K562 (cell line): ENCODE results near the gene GALNT16. TPM values are rescaled to one million over a fixed set of nuclear protein-coding genes. Genes with fewer than 3 reads are reported as not detected.

Experiments used
- ATAC-seq: fragments of 200-7000 bp; cut with Tn5 transposase; 3 replicates; pipeline ENCODE4 v1.9.1; 2020; ENCODE audit warnings: moderate library complexity
- BruUV-seq: library from RNA; stranded (reverse); fragments of 400-500 nt; replicated peaks from 2 replicates; lab custom pipeline; 2021; lab: Mats Ljungman, UMichigan
- CTCF ChIA-PET: fragments of 300-600 bp; formaldehyde crosslinking; extraction: SDS; loops from one replicate; lab custom pipeline; 2021; ENCODE audit warnings: low intra/inter-chr PET ratio; lab: Yijun Ruan, JAX
- POLR2A ChIA-PET: fragments of 300-600, 350-650 bp; sonication (Branson Sonifier 250); formaldehyde crosslinking; extraction: SDS; loops from one replicate; lab custom pipeline; 2021; ENCODE audit warnings: antibody characterized with exemption, inconsistent platforms; lab: Yijun Ruan, JAX
- DNase-seq, 4 experiments: peaks; one replicate each; pipeline versions ENCODE4 v3.0.0 to v3.0.0-alpha.2; 2011 to 2018; ENCODE audit warnings: low spot score in 3 of 4, mixed read lengths in 3 of 4; ENCODE audit errors: extremely low read depth in 1 of 4
- FAIRE-seq: peaks from 2 replicates; lab custom pipeline; 2011; peaks lifted over from hg19 to GRCh38; lab: Jason Lieb, UNC
- H2AFZ ChIP-seq: 2 replicates; pipeline ENCODE4 v1.6.0; 2011; ENCODE audit warnings: low read depth, low read length, control low read depth, inconsistent platforms
- H3K27ac ChIP-seq: fragments of 200-600 bp; 3 replicates; pipeline ENCODE4 v1.8.0; 2011; ENCODE audit warnings: low read depth, mild to moderate bottlenecking, control low read depth, inconsistent platforms, low read length, moderate library complexity, mixed read lengths; ENCODE audit errors: extremely low read depth
- H3K27me3 ChIP-seq, 2 experiments: fragments of 300-600 bp in 1 of 2; 2 replicates in 1 of 2; 3 replicates in 1 of 2; pipeline versions ENCODE4 v1.6.0 to v1.8.0; 2011; ENCODE audit warnings: inconsistent platforms in 2 of 2, low read length in 2 of 2, mild to moderate bottlenecking in 1 of 2, mixed read lengths in 1 of 2, moderate library complexity in 1 of 2; ENCODE audit not compliant: control insufficient read depth in 2 of 2, insufficient read depth in 2 of 2
- H3K36me3 ChIP-seq: fragments of 300-600 bp; 3 replicates; pipeline ENCODE4 v1.8.0; 2011; ENCODE audit warnings: mild to moderate bottlenecking, low read length, inconsistent platforms; ENCODE audit not compliant: control insufficient read depth, insufficient read depth
- H3K4me1 ChIP-seq, 2 experiments: fragments of 200-600 bp in 1 of 2; replicated peaks in 1 of 2; 2 replicates in 1 of 2; 3 replicates in 1 of 2; pipeline versions ENCODE4 v1.5.1 to v1.8.0; 2011; ENCODE audit warnings: inconsistent platforms in 2 of 2, low read length in 2 of 2, mild to moderate bottlenecking in 1 of 2, mixed read lengths in 1 of 2, moderate library complexity in 1 of 2; ENCODE audit not compliant: control insufficient read depth in 2 of 2, insufficient read depth in 2 of 2
- H3K4me2 ChIP-seq: 2 replicates; pipeline ENCODE4 v1.6.1; 2011; ENCODE audit warnings: low read length, control low read depth, inconsistent platforms, mixed read lengths; ENCODE audit not compliant: insufficient read depth
- H3K4me3 ChIP-seq: fragments of 200-600 bp; sonication (generic), shearing (Covaris generic); 2 replicates; pipeline ENCODE4 v1.5.1; 2016; ENCODE audit warnings: control low read depth, inconsistent platforms
- H3K79me2 ChIP-seq: fragments of 200-600 bp; 3 replicates; pipeline ENCODE4 v1.8.0; 2011; ENCODE audit warnings: low read length, inconsistent platforms; ENCODE audit not compliant: control insufficient read depth, insufficient read depth
- H3K9ac ChIP-seq, 2 experiments: 2 replicates each; pipeline versions ENCODE4 v1.6.0 to v1.6.1; 2011; ENCODE audit warnings: low read depth in 2 of 2, low read length in 2 of 2, control low read depth in 1 of 2, inconsistent platforms in 1 of 2, mild to moderate bottlenecking in 1 of 2, mixed read lengths in 1 of 2; ENCODE audit not compliant: insufficient read depth in 1 of 2
- H3K9me1 ChIP-seq: one replicate; pipeline ENCODE4 v1.6.0; 2011; ENCODE audit warnings: inconsistent platforms, mild to moderate bottlenecking, low read length, moderate library complexity; ENCODE audit not compliant: control insufficient read depth, insufficient read depth
- H3K9me3 ChIP-seq: replicated peaks from 2 replicates; pipeline ENCODE4 v1.5.1; 2011; ENCODE audit warnings: low read depth, low read length, inconsistent platforms; ENCODE audit not compliant: control insufficient read depth, insufficient read depth
- H4K20me1 ChIP-seq: replicated peaks from 2 replicates; pipeline ENCODE4 v1.6.1; 2011; ENCODE audit warnings: low read length, inconsistent platforms, mixed read lengths; ENCODE audit not compliant: control insufficient read depth, insufficient read depth
- CREM ChIP-seq: IDR thresholded peaks from 2 replicates; pipeline ENCODE4 v1.6.1; 2014; ENCODE audit warnings: antibody characterized with exemption, low read depth
- CTBP1 ChIP-seq: fragments of 450-650 bp; IDR thresholded peaks from 2 replicates; pipeline ENCODE4 v1.6.1; 2016; ENCODE audit warnings: borderline replicate concordance
- HNRNPH1 ChIP-seq: fragments of 200-400 bp; formaldehyde crosslinking; optimal IDR thresholded peaks from 2 replicates; pipeline ENCODE3; 2017; ENCODE audit warnings: low read depth, mild to moderate bottlenecking, low read length, moderate library complexity
- L3MBTL2 ChIP-seq: fragments of 450-650 bp; IDR thresholded peaks from 2 replicates; pipeline ENCODE4 v1.6.1; 2016; ENCODE audit warnings: mild to moderate bottlenecking, moderate library complexity
- MAFK ChIP-seq: IDR thresholded peaks from 2 replicates; pipeline ENCODE4 v1.6.1; 2011; ENCODE audit warnings: low read length, improper control_type of control experiment
- NRF1 ChIP-seq, 2 experiments: fragments of 450-650 bp; IDR thresholded peaks in 1 of 2; conservative IDR thresholded peaks in 1 of 2; 2 replicates each; pipeline ENCODE4 v1.6.1; 2014; ENCODE audit warnings: mild to moderate bottlenecking in 2 of 2
- PTTG1 ChIP-seq: fragments of 450-650 bp; IDR thresholded peaks from 2 replicates; pipeline ENCODE4 v1.6.1; 2016; ENCODE audit warnings: low read depth, mild to moderate bottlenecking, missing genetic modification characterization, missing compliant biosample characterization
- SAFB ChIP-seq: fragments of 200-400 bp; formaldehyde crosslinking; IDR thresholded peaks from 2 replicates; pipeline ENCODE4 v1.6.1; 2017; ENCODE audit warnings: low read depth, low read length, borderline replicate concordance
- SMARCA4 ChIP-seq: fragments of 450-650 bp; IDR thresholded peaks from 2 replicates; pipeline ENCODE4 v1.6.1; 2016
- TARDBP ChIP-seq: fragments of 450-650 bp; IDR thresholded peaks from 2 replicates; pipeline ENCODE4 v1.6.1; 2016
- TEAD4 ChIP-seq, 2 experiments: sonication (generic) in 1 of 2; formaldehyde crosslinking in 1 of 2; IDR thresholded peaks; 2 replicates each; pipeline versions ENCODE4 v1.6.1 to v1.8.0; 2012 to 2022; ENCODE audit warnings: borderline replicate concordance in 1 of 2, inconsistent platforms in 1 of 2, low read length in 1 of 2, mild to moderate bottlenecking in 1 of 2, missing genetic modification reagents in 1 of 2
- ZNF143 ChIP-seq: sonication (generic); formaldehyde crosslinking; IDR thresholded peaks from 2 replicates; pipeline ENCODE4 v1.9.0; 2022; ENCODE audit warnings: mild to moderate bottlenecking, missing genetic modification reagents
- ZNF436 ChIP-seq: fragments of 250-450, 450-650 bp; sonication (Bioruptor Pico); formaldehyde crosslinking; IDR thresholded peaks from 2 replicates; pipeline ENCODE4 v1.7.0; 2020; ENCODE audit warnings: mild to moderate bottlenecking
- ZNF75A ChIP-seq: fragments of 450-650 bp; formaldehyde crosslinking; IDR thresholded peaks from 2 replicates; pipeline ENCODE4 v1.4.0; 2020; ENCODE audit warnings: mild to moderate bottlenecking
- WGBS: fragments of 100-300 bp; shearing (Covaris generic); methylation state at CpG from one replicate; pipeline ENCODE4 v1.1.6; 2016; ENCODE audit warnings: low coverage, mixed read lengths; ENCODE audit not compliant: insufficient coverage; ENCODE audit errors: missing lambda C conversion rate; 5-methylcytosine and 5-hydroxymethylcytosine counted together
- in situ Hi-C: fragments of 300-500 bp; cut with MboI; formaldehyde crosslinking; loops from 4 replicates; pipeline ENCODE4 v1.15.0; 2018; ENCODE audit warnings: inconsistent platforms, mixed read lengths
- intact Hi-C: fragments of 100-400 bp; cut with micrococcal nuclease; formaldehyde crosslinking; loops from 2 replicates; pipeline ENCODE4 v1.14.2; 2022
- polyA plus RNA-seq, 8 experiments: library from polyadenylated mRNA; depleted of rRNA in 4 of 8; stranded (reverse) in 5 of 8; unstranded in 3 of 8; fragments of >200 nt; fragmentation: Nextera tagmentation in 2 of 8; fragmentation: Illumina TruSeq in 1 of 8; extraction: Ambion mirVana in 2 of 8; extraction: Trizol in 1 of 8; gene quantifications; 2 replicates each; pipeline versions ENCODE4 v1.2.1 to v1.2.3, GENCODE V29; 2011 to 2014; ENCODE audit warnings: inconsistent platforms in 1 of 8, missing spikeins in 1 of 8
- total RNA-seq, 7 experiments: library from RNA; depleted of rRNA in 6 of 7; stranded (reverse); fragments of >200 nt in 6 of 7; fragmentation: Illumina TruSeq in 2 of 7; extraction: Trizol in 2 of 7; gene quantifications; 2 replicates each; pipeline versions ENCODE4 v1.2.1 to v1.2.3, GENCODE V29; 2011 to 2021; ENCODE audit warnings: low replicate concordance in 1 of 7
- TF ChIP-seq, protein P1 (sequence below): fragments of 250-450 bp; sonication (Bioruptor Pico); IDR thresholded peaks from 2 replicates; pipeline ENCODE4 v1.8.0; 2021; ENCODE audit warnings: moderate library complexity, mild to moderate bottlenecking, inconsistent platforms

GALNT16 gene
- total and polyA plus RNA-seq, 9 of the 15 experiments (the other 6 are each of a cell fraction or from before 2014, with no cell fraction given): not detected

DNA sequence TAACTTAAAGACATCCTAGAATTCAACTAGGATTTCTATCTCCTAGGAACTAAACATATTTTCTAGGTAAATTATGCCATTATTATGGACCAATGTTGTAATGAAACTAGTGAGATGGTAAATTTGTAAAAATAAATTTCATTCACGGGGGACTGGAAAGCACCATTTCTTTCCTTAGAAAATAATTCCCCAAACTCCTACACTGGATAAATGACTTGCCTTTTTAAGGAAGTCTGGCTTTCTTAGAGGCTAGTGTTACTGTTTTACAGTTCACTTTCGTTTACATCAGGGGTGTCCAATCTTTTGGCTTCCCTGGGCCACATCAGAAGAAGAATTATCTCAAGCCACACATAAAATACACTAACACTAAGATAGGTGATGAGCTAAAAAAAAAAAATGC is 141.9 kb downstream of the GALNT16 start:
- no peak for FAIRE-seq
- BruUV-seq: no TSS peak
- Histone ChIP-seq H3K27ac (no peak overlapping the region), H3K4me3 (no peak overlapping the region; the same call in 1 of the 2 replicates), H3K9me3 (no peaks in the 10 kb centered on the region), H3K36me3 (peaks cover 7% of the 10 kb centered on the region; the same call in 2 of the 3 replicates), H4K20me1 (peaks cover 2% of the 10 kb centered on the region; the same call in 1 of the 2 replicates), H3K4me2 (peak overlapping the region; percentile 52)
- DNase-seq: no peak
- 17% methylated on average over 2 of the region's 2 CpGs for WGBS
- TF ChIP-seq CREM (no peak), PTTG1 (tag) (no peak), MAFK (no peak), L3MBTL2 (no peak), ZNF143 (no peak)
- TF ChIP-seq, protein P1, sequence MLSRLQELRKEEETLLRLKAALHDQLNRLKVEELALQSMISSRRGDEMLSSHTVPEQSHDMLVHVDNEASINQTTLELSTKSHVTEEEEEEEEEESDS: no peak
- TF ChIP-seq, all 486 proteins: peak for 0
- ChIA-PET POLR2A (no interaction called here), CTCF (interaction anchor here (0.7 kb wide), 1 partner anchor 241 kb away, joined by 3 read pairs; no protein-coding TSS in a partner anchor)
- Histone ChIP-seq H3K79me2 (peaks cover 86% of the 10 kb centered on the region), H3K27me3 (no peaks in the 10 kb centered on the region), H3K9ac (peak overlapping the region in 1 of 2 experiments; percentile 94; a peak in 1 of 4 replicates), H3K4me1 (peaks cover 0 to 3% of the 10 kb centered on the region in 2 experiments; a peak in 2 of 5 replicates), H2AFZ (no peak overlapping the region), H3K9me1 (no peaks in the 10 kb centered on the region)
- ATAC-seq: no peak
- intact Hi-C loops (no loop called here), in situ Hi-C loops (no loop called here)

GRCh38 chr14:69404478-69404877 is 144.5 kb downstream of the GALNT16 start:
- Histone ChIP-seq H3K79me2 (peaks cover 77% of the 10 kb centered on the region), H4K20me1 (no peaks in the 10 kb centered on the region; the same call in 1 of the 2 replicates), H3K4me1 (peaks cover 0 to 2% of the 10 kb centered on the region in 2 experiments; a peak in 1 of 5 replicates), H3K36me3 (peaks cover 8% of the 10 kb centered on the region; the same call in 1 of the 3 replicates), H3K27ac (no peak overlapping the region), H3K9me1 (no peaks in the 10 kb centered on the region), H3K9ac (no peak overlapping the region), H3K9me3 (no peaks in the 10 kb centered on the region), H3K4me3 (no peak overlapping the region), H3K4me2 (no peak overlapping the region), H3K27me3 (no peaks in the 10 kb centered on the region), H2AFZ (no peak overlapping the region)
- ChIA-PET CTCF (no interaction called here), POLR2A (no interaction called here)
- BruUV-seq: no TSS peak
- TF ChIP-seq TARDBP: no peak
- no peak for TF ChIP-seq NRF1 (conservative IDR thresholded peaks at IDR 0.05 in 1 of 2, IDR thresholded peaks at IDR 0.05 in 1 of 2)
- no peak for TF ChIP-seq SMARCA4
- TF ChIP-seq CTBP1: no peak
- no peak for TF ChIP-seq HNRNPH1
- no peak for TF ChIP-seq SAFB
- TF ChIP-seq TEAD4 (IDR thresholded peaks at IDR 0.05; ENCODE audit: low read length): no peak
- TF ChIP-seq TEAD4 (CRISPR knock-in tag; IDR thresholded peaks at IDR 0.05; ENCODE audit: borderline replicate concordance): no peak
- TF ChIP-seq ZNF75A (CRISPR knock-in tag): no peak
- TF ChIP-seq ZNF436 (CRISPR knock-in tag): no peak
- FAIRE-seq: no peak
- no peak for ATAC-seq
- in situ Hi-C loops (no loop called here), intact Hi-C loops (no loop called here)
- 67% methylated on average over 3 of the region's 3 CpGs for WGBS
- no peak for DNase-seq
